OCI-LY1 (cell line): ENCODE measurements around the gene MUC7.

Experiments used
- H2AFZ ChIP-seq: fragments of 200-600 bp; sonication (generic), shearing (Covaris generic); 2 replicates; pipeline ENCODE4 v1.6.0; 2014; ENCODE audit warnings: antibody characterized with exemption, mild to moderate bottlenecking, low read length
- H3F3A ChIP-seq: fragments of 200-600 bp; sonication (generic), shearing (Covaris generic); 2 replicates; pipeline ENCODE4 v1.6.0; 2014; ENCODE audit warnings: mild to moderate bottlenecking, antibody characterized with exemption, low read length, moderate library complexity; ENCODE audit not compliant: insufficient read depth
- H3K27ac ChIP-seq: fragments of 200-600 bp; sonication (generic); 2 replicates; pipeline ENCODE4 v1.5.1; 2014; ENCODE audit warnings: low read length, mixed run types, mild to moderate bottlenecking, low read depth; ENCODE audit not compliant: poor library complexity, severe bottlenecking
- H3K27me3 ChIP-seq: fragments of 200-600 bp; sonication (generic); 2 replicates; pipeline ENCODE4 v1.6.0; 2014; ENCODE audit warnings: antibody characterized with exemption, mild to moderate bottlenecking, low read length, moderate library complexity; ENCODE audit not compliant: insufficient read depth
- H3K36me3 ChIP-seq: fragments of 200-600 bp; sonication (generic); 2 replicates; pipeline ENCODE4 v1.6.1; 2014; ENCODE audit warnings: mild to moderate bottlenecking, antibody characterized with exemption, low read length, moderate library complexity, mixed read lengths; ENCODE audit not compliant: insufficient read depth
- H3K4me1 ChIP-seq: fragments of 200-600 bp; sonication (generic); 2 replicates; pipeline ENCODE4 v1.5.1; 2014; ENCODE audit warnings: mild to moderate bottlenecking, low read length, moderate library complexity; ENCODE audit not compliant: insufficient read depth, severe bottlenecking
- H3K4me2 ChIP-seq: fragments of 200-600 bp; sonication (generic), shearing (Covaris generic); 2 replicates; pipeline ENCODE4 v1.6.1; 2014; ENCODE audit warnings: low read length
- H3K4me3 ChIP-seq: fragments of 200-600 bp; sonication (generic); 2 replicates; pipeline ENCODE4 v1.5.1; 2014; ENCODE audit warnings: low read length, low read depth, mild to moderate bottlenecking, mixed read lengths; ENCODE audit not compliant: poor library complexity, severe bottlenecking
- H3K79me2 ChIP-seq: fragments of 200-600 bp; shearing (Covaris generic); 2 replicates; pipeline ENCODE4 v1.6.1; 2016; ENCODE audit warnings: mixed run types, low read length, mixed read lengths; ENCODE audit not compliant: insufficient read depth
- H3K9ac ChIP-seq: fragments of 200-600 bp; sonication (generic), shearing (Covaris generic); 2 replicates; pipeline ENCODE4 v1.6.1; 2014; ENCODE audit warnings: mild to moderate bottlenecking, low read length, mixed read lengths
- H3K9me2 ChIP-seq: fragments of 200-600 bp; sonication (generic), shearing (Covaris generic); 2 replicates; pipeline ENCODE4 v1.6.1; 2014; ENCODE audit warnings: low read depth, mild to moderate bottlenecking, low read length, mixed read lengths
- H3K9me3 ChIP-seq: fragments of 200-600 bp; shearing (Covaris generic); 2 replicates; pipeline ENCODE4 v1.6.1; 2014; ENCODE audit warnings: low read length, mixed read lengths
- H4K20me1 ChIP-seq: fragments of 200-600 bp; sonication (generic), shearing (Covaris generic); 2 replicates; pipeline ENCODE4 v1.6.0; 2016; ENCODE audit warnings: mild to moderate bottlenecking, low read length; ENCODE audit not compliant: insufficient read depth
- CTCF ChIP-seq: fragments of 200-600 bp; sonication (generic), shearing (Covaris generic); IDR thresholded peaks from 2 replicates; pipeline ENCODE4 v1.5.1; 2017; ENCODE audit warnings: mild to moderate bottlenecking, antibody characterized with exemption, low read length, moderate library complexity, mixed read lengths
- EZH2 ChIP-seq: fragments of 200-600 bp; sonication (generic), shearing (Covaris generic); IDR thresholded peaks from 2 replicates; pipeline ENCODE4 v1.8.0; 2017; ENCODE audit warnings: borderline replicate concordance, mixed run types, mild to moderate bottlenecking, antibody characterized with exemption, low read length, moderate library complexity, mixed read lengths

MUC7 gene

GRCh38 chr4:70518716-70519115 is 46.7 kb downstream of the MUC7 start:
- H3K4me2 ChIP-seq = no peak overlapping the region
- TF ChIP-seq EZH2 (no peak), CTCF (no peak)
- H3K27ac ChIP-seq = no peak overlapping the region

DNA sequence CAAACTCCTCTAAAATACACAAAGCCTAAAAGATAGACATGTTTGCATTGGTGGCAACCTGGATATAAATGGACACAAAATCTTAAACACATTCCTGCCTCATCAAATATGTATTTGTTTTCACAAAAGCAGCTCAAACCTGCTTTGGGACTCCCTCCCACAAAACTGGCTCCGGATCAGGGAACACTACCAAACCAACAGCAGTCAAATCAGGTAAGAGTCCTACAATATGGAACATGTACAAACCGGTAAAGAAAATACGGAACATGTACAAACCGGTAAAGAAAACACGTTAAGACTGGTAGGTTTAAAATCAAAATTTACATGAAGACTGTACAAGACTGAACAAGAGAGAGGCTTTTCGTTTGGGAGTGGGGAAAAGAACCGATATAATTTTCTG is 50.6 kb downstream of the MUC7 start:
- Histone ChIP-seq H3K4me3 (no peak overlapping the region), H3K79me2 (no peaks in the 10 kb centered on the region), H3K9me2 (no peaks in the 10 kb centered on the region), H3K27me3 (no peaks in the 10 kb centered on the region), H3K9me3 (no peaks in the 10 kb centered on the region), H3F3A (no peaks in the 10 kb centered on the region), H4K20me1 (no peaks in the 10 kb centered on the region), H3K4me1 (no peaks in the 10 kb centered on the region), H3K27ac (no peak overlapping the region), H3K4me2 (no peak overlapping the region), H2AFZ (no peak overlapping the region), H3K9ac (no peak overlapping the region), H3K36me3 (no peaks in the 10 kb centered on the region)
- TF ChIP-seq CTCF = no peak
- TF ChIP-seq EZH2 = no peak

More at GRCh38 chr4:70518716-70519115, 46.7 kb downstream of the MUC7 start:
- Histone ChIP-seq H3K9ac (no peak overlapping the region), H3K9me3 (no peaks in the 10 kb centered on the region), H3K27me3 (no peaks in the 10 kb centered on the region), H2AFZ (no peak overlapping the region), H4K20me1 (no peaks in the 10 kb centered on the region), H3K9me2 (no peaks in the 10 kb centered on the region), H3K4me3 (no peak overlapping the region), H3F3A (no peaks in the 10 kb centered on the region), H3K79me2 (no peaks in the 10 kb centered on the region), H3K4me1 (no peaks in the 10 kb centered on the region), H3K36me3 (no peaks in the 10 kb centered on the region)

- H3F3A ChIP-seq = no peaks in the 10 kb centered on the region
- no peaks in the 10 kb centered on the region for H3K79me2 ChIP-seq
- no peaks in the 10 kb centered on the region for H3K9me3 ChIP-seq
- no peaks in the 10 kb centered on the region for H3K36me3 ChIP-seq
- no peak overlapping the region for H3K4me3 ChIP-seq
- H3K9ac ChIP-seq = no peak overlapping the region
- no peaks in the 10 kb centered on the region for H3K27me3 ChIP-seq
- no peak overlapping the region for H2AFZ ChIP-seq
- no peak overlapping the region for H3K4me2 ChIP-seq
- TF ChIP-seq CTCF (no peak), EZH2 (no peak)
- H3K4me1 ChIP-seq = no peaks in the 10 kb centered on the region
- H3K9me2 ChIP-seq = no peaks in the 10 kb centered on the region
- no peaks in the 10 kb centered on the region for H4K20me1 ChIP-seq
- H3K27ac ChIP-seq = no peak overlapping the region
Observed at GRCh38 chr4:70530997-70531396, 59.0 kb downstream of the MUC7 start.
